Panc1 (cell line): ENCODE data around the gene LZTS2. TPM values are rescaled to one million over a fixed set of nuclear protein-coding genes. Genes with fewer than 3 reads are reported as not detected.

Experiments
- ATAC-seq: fragments of 200-7000 bp; cut with Tn5 transposase; 2 replicates; pipeline ENCODE4 v1.9.1; 2020; ENCODE audit warnings: mild to moderate bottlenecking, moderate library complexity
- BruUV-seq: library from RNA; stranded (reverse); fragments of 400-500 nt; replicated peaks from 2 replicates; lab custom pipeline; 2021; lab: Mats Ljungman, UMichigan
- CTCF ChIA-PET: fragments of 300-600 bp; sonication (Branson Sonifier 250); formaldehyde crosslinking; loops from one replicate; lab custom pipeline; 2022; ENCODE audit warnings: antibody characterized with exemption; lab: Charles Lee
- POLR2A ChIA-PET: fragments of 300-600 bp; sonication (Branson Sonifier 250); formaldehyde crosslinking; loops from one replicate; lab custom pipeline; 2022; ENCODE audit warnings: antibody characterized with exemption; lab: Charles Lee
- DNase-seq: peaks from one replicate; pipeline ENCODE4 v3.0.0-alpha.2; 2010; ENCODE audit warnings: low read depth, low spot score
- H3K27ac ChIP-seq: 2 replicates; pipeline ENCODE4 v1.5.1; 2011; ENCODE audit warnings: mild to moderate bottlenecking, low read length, inconsistent platforms
- H3K27me3 ChIP-seq: fragments of 200-500 bp; sonication (Bioruptor generic); 2 replicates; pipeline ENCODE4 v1.6.0; 2014; ENCODE audit warnings: low read length, inconsistent platforms; ENCODE audit not compliant: control insufficient read depth, insufficient read depth
- H3K36me3 ChIP-seq: fragments of 200-500 bp; sonication (Bioruptor generic); 2 replicates; pipeline ENCODE4 v1.5.1; 2014; ENCODE audit warnings: inconsistent platforms, mild to moderate bottlenecking, low read length, moderate library complexity; ENCODE audit not compliant: control insufficient read depth, insufficient read depth
- H3K4me1 ChIP-seq: 2 replicates; pipeline ENCODE4 v1.5.1; 2011; ENCODE audit warnings: inconsistent platforms, mild to moderate bottlenecking, low read length, moderate library complexity; ENCODE audit not compliant: control insufficient read depth, insufficient read depth
- H3K4me3 ChIP-seq, 2 experiments: 2 replicates each; pipeline ENCODE4 v1.5.1; 2011 to 2012; ENCODE audit warnings: low read depth in 2 of 2, low read length in 2 of 2, mild to moderate bottlenecking in 2 of 2, inconsistent platforms in 1 of 2, moderate library complexity in 1 of 2
- H3K9me3 ChIP-seq: fragments of 200-500 bp; sonication (Bioruptor generic); 2 replicates; pipeline ENCODE4 v1.5.1; 2014; ENCODE audit warnings: low read depth, mild to moderate bottlenecking, inconsistent platforms, low read length, moderate library complexity; ENCODE audit not compliant: control insufficient read depth, insufficient read depth
- POLR2AphosphoS5 ChIP-seq: IDR thresholded peaks from 2 replicates; pipeline ENCODE4 v1.6.1; 2012; ENCODE audit warnings: mild to moderate bottlenecking, low read depth, low read length, moderate library complexity
- SIN3A ChIP-seq: IDR thresholded peaks from 2 replicates; pipeline ENCODE4 v1.6.1; 2012; ENCODE audit warnings: low read depth, mild to moderate bottlenecking, low read length, moderate library complexity, borderline replicate concordance; ENCODE audit not compliant: insufficient read depth
- TCF7L2 ChIP-seq: IDR thresholded peaks from 2 replicates; pipeline ENCODE4 v1.6.1; 2011; ENCODE audit warnings: mild to moderate bottlenecking, low read depth, low read length, inconsistent platforms
- in situ Hi-C: cut with HindIII; loops from 2 replicates; pipeline ENCODE4 v1.10.0; 2016; ENCODE audit warnings: low sequenced_read_pairs, low pct_unique_long_range_greater_than_20kb
- intact Hi-C: fragments of 100-400 bp; cut with micrococcal nuclease; formaldehyde crosslinking; loops from one replicate; pipeline ENCODE4 v1.10.0; 2022; ENCODE audit not compliant: unreplicated experiment
- total RNA-seq: library from RNA; stranded (reverse); gene quantifications from one replicate; pipeline ENCODE4 v1.2.1, GENCODE V29; 2021; ENCODE audit not compliant: unreplicated experiment
- TF ChIP-seq, protein P1 (sequence below): fragments of 450-650 bp; IDR thresholded peaks from 2 replicates; pipeline ENCODE4 v1.5.1; 2017; ENCODE audit warnings: mild to moderate bottlenecking
- TF ChIP-seq, protein P2 (sequence below), 2 experiments: IDR thresholded peaks; 2 replicates each; pipeline ENCODE4 v1.6.1; 2011 to 2012; ENCODE audit warnings: low read depth in 2 of 2, control low read depth in 1 of 2, low read length in 1 of 2, mild to moderate bottlenecking in 1 of 2, moderate library complexity in 1 of 2; ENCODE audit not compliant: insufficient read depth in 1 of 2

LZTS2 gene
- total RNA-seq, 1 experiment from 2014 or later = 65.5 TPM

DNA sequence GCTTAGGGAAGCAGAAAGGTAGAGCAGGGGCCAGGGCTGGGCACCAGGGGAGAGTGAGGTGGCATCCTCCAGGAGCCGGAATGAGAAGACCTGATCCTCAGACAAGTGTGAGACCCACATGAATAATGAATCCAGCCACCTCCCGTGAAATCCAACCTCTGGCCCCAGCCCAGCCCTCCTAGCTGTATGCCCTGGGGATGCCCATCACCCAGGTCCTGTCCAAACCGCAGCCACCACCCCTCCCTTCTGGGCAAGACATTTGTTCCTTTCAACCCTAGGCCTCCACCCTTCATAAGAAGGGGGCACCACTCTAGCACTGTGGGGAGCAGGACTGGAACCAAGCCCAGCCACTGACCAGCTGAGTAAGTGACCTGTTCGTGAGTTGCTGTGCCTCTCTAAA is 21.6 kb downstream of the LZTS2 start:
- Histone ChIP-seq H3K9me3 (no peaks in the 10 kb centered on the region), H3K36me3 (no peaks in the 10 kb centered on the region), H3K27ac (no peak overlapping the region), H3K27me3 (no peaks in the 10 kb centered on the region), H3K4me1 (peaks cover 2% of the 10 kb centered on the region; the same call in 1 of the 2 replicates), H3K4me3 (no peak overlapping the region)
- intact Hi-C loops (no loop called here), in situ Hi-C loops (no loop called here)
- POLR2A ChIA-PET = no interaction called here
- no peak for DNase-seq
- ATAC-seq = no peak
- TF ChIP-seq, protein P1, sequence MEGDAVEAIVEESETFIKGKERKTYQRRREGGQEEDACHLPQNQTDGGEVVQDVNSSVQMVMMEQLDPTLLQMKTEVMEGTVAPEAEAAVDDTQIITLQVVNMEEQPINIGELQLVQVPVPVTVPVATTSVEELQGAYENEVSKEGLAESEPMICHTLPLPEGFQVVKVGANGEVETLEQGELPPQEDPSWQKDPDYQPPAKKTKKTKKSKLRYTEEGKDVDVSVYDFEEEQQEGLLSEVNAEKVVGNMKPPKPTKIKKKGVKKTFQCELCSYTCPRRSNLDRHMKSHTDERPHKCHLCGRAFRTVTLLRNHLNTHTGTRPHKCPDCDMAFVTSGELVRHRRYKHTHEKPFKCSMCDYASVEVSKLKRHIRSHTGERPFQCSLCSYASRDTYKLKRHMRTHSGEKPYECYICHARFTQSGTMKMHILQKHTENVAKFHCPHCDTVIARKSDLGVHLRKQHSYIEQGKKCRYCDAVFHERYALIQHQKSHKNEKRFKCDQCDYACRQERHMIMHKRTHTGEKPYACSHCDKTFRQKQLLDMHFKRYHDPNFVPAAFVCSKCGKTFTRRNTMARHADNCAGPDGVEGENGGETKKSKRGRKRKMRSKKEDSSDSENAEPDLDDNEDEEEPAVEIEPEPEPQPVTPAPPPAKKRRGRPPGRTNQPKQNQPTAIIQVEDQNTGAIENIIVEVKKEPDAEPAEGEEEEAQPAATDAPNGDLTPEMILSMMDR = no peak
- TF ChIP-seq POLR2AphosphoS5 (no peak), TCF7L2 (no peak), SIN3A (no peak)
- TF ChIP-seq, protein P2, sequence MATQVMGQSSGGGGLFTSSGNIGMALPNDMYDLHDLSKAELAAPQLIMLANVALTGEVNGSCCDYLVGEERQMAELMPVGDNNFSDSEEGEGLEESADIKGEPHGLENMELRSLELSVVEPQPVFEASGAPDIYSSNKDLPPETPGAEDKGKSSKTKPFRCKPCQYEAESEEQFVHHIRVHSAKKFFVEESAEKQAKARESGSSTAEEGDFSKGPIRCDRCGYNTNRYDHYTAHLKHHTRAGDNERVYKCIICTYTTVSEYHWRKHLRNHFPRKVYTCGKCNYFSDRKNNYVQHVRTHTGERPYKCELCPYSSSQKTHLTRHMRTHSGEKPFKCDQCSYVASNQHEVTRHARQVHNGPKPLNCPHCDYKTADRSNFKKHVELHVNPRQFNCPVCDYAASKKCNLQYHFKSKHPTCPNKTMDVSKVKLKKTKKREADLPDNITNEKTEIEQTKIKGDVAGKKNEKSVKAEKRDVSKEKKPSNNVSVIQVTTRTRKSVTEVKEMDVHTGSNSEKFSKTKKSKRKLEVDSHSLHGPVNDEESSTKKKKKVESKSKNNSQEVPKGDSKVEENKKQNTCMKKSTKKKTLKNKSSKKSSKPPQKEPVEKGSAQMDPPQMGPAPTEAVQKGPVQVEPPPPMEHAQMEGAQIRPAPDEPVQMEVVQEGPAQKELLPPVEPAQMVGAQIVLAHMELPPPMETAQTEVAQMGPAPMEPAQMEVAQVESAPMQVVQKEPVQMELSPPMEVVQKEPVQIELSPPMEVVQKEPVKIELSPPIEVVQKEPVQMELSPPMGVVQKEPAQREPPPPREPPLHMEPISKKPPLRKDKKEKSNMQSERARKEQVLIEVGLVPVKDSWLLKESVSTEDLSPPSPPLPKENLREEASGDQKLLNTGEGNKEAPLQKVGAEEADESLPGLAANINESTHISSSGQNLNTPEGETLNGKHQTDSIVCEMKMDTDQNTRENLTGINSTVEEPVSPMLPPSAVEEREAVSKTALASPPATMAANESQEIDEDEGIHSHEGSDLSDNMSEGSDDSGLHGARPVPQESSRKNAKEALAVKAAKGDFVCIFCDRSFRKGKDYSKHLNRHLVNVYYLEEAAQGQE (IDR thresholded peaks at IDR 0.05; ENCODE audit: insufficient read depth in 1 of 2, low read depth in 2 of 2, low read length in 1 of 2) = no peak
- CTCF ChIA-PET = no interaction called here
- no TSS peak for BruUV-seq

DNA sequence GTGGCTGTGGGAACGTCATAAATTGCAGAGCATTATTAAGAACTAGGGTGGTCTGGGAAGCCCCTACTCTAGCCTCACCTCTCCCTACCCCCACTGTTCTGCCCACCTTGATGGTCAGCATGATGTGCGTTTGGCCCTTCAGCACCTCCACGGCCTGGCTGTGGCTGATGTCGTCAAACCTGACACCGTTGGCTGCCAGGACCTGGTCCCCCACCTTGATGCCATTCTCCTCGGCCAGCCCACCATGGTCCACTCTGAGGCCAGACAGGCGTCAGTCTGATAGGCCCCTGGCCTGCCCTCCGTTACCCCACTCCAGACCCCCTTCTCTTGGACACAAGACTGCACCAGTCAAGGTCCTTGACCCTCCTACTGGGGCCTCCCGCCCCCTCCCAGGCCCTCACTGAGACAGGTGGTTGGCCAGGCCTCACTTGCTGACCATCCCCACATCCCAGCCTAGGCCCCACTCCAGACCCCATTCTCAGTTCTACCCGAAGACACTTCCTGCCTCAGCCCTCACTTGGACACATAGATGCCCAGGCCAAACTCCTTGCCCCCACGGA is 22.2 kb downstream of the LZTS2 start:
- intact Hi-C loops (no loop called here), in situ Hi-C loops (no loop called here)
- TF ChIP-seq, protein P2 (IDR thresholded peaks at IDR 0.05; ENCODE audit: insufficient read depth in 1 of 2, low read depth in 2 of 2, low read length in 1 of 2) = no peak
- TF ChIP-seq TCF7L2 = no peak
- no peak for TF ChIP-seq POLR2AphosphoS5
- no peak for TF ChIP-seq SIN3A
- TF ChIP-seq, protein P1 = no peak
- no peaks in the 10 kb centered on the region for H3K36me3 ChIP-seq
- H3K4me1 ChIP-seq = peaks cover 2% of the 10 kb centered on the region; the same call in 1 of the 2 replicates
- DNase-seq (no peak), ATAC-seq (no peak)
- H3K27ac ChIP-seq = no peak overlapping the region
- CTCF ChIA-PET = no interaction called here
- no TSS peak for BruUV-seq
- H3K27me3 ChIP-seq = no peaks in the 10 kb centered on the region
- no peaks in the 10 kb centered on the region for H3K9me3 ChIP-seq
- no peak overlapping the region for H3K4me3 ChIP-seq
- POLR2A ChIA-PET = no interaction called here
